KMS-11 (cell line): ENCODE data around the gene ABHD17C.

ENCODE experiments used
- H2AFZ ChIP-seq: fragments of 200-600 bp; sonication (generic); 2 replicates; pipeline ENCODE4 v1.6.1; 2016; ENCODE audit warnings: antibody characterized with exemption, mixed run types, low read depth
- H3K27ac ChIP-seq: fragments of 200-600 bp; sonication (generic); 2 replicates; pipeline ENCODE4 v1.6.1; 2016; ENCODE audit warnings: mild to moderate bottlenecking, mixed run types
- H3K27me3 ChIP-seq: fragments of 200-600 bp; sonication (generic); 2 replicates; pipeline ENCODE4 v1.6.1; 2017; ENCODE audit warnings: mild to moderate bottlenecking, low read depth, mixed run types, moderate library complexity; ENCODE audit not compliant: insufficient read depth
- H3K36me3 ChIP-seq: fragments of 200-600 bp; sonication (generic); 2 replicates; pipeline ENCODE4 v1.6.1; 2017; ENCODE audit warnings: mild to moderate bottlenecking, mixed run types; ENCODE audit not compliant: insufficient read depth
- H3K4me1 ChIP-seq: fragments of 200-600 bp; sonication (generic); 2 replicates; pipeline ENCODE4 v1.6.1; 2016; ENCODE audit warnings: mild to moderate bottlenecking, low read depth, mixed run types; ENCODE audit not compliant: poor library complexity, severe bottlenecking
- H3K4me2 ChIP-seq: fragments of 200-600 bp; sonication (generic); 2 replicates; pipeline ENCODE4 v1.7.0; 2016; ENCODE audit warnings: mild to moderate bottlenecking, mixed run types
- H3K4me3 ChIP-seq: fragments of 200-600 bp; sonication (generic); IDR thresholded peaks from 2 replicates; pipeline ENCODE4 v1.6.1; 2017; ENCODE audit warnings: low read depth, low read length, mixed read lengths; ENCODE audit not compliant: insufficient read depth
- H3K79me2 ChIP-seq: fragments of 200-600 bp; sonication (generic); 2 replicates; pipeline ENCODE4 v1.6.1; 2016; ENCODE audit warnings: low read depth, mixed run types; ENCODE audit not compliant: insufficient read depth
- H3K9ac ChIP-seq: fragments of 200-600 bp; sonication (generic); 2 replicates; pipeline ENCODE4 v1.6.1; 2016; ENCODE audit warnings: mild to moderate bottlenecking, mixed run types
- H4K20me1 ChIP-seq: fragments of 200-600 bp; sonication (generic); 2 replicates; pipeline ENCODE4 v1.6.1; 2016; ENCODE audit warnings: mild to moderate bottlenecking, mixed run types; ENCODE audit not compliant: insufficient read depth
- TF ChIP-seq, protein P1 (sequence below): fragments of 200-600 bp; sonication (generic); conservative IDR thresholded peaks from 2 replicates; pipeline ENCODE4 v1.6.1; 2017; ENCODE audit warnings: low read depth, mild to moderate bottlenecking, antibody characterized with exemption, low read length, moderate library complexity, mixed read lengths

The ABHD17C gene

DNA sequence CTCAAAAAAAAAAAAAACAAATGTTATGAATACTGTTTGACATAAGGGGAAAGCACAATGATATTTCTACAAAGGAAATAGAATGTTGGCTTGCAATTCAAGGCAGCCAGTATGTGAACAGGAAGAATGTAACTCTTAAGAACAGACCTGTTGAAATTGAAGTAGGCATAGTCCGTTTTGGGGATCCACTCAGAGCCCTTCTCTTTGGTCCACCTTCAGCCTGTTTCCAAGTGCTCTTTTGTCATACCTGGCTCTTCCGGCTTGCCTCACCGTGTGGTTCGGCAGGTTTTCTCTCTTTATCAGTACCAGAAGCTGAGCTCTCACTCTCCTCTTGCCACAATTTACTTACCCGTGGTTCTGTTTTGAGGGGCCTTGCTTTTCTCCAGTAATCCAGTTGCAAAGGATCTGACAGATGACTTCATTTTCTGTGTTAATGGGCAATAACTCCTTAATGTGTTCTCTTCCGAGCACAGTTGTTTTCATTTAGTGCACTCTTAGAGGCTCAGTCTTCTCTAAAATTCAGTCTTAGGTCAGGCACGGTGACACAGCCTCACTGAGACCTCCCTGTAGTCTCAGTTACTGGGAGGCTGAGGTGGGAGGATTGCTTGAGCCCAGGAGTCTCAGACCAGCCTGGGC, 6.7 kb downstream of the ABHD17C start:
- Histone ChIP-seq H3K27me3 (no peaks in the 10 kb centered on the region), H3K9ac (no peak overlapping the region), H4K20me1 (0 out of 2 replicates have a peak, but pooled peaks cover under 1% of the 10 kb centered on the region), H2AFZ (no peak overlapping the region), H3K79me2 (peaks cover 60% of the 10 kb centered on the region), H3K4me2 (no peak overlapping the region), H3K27ac (no peak overlapping the region), H3K4me1 (peaks cover 23% of the 10 kb centered on the region), H3K36me3 (no peaks in the 10 kb centered on the region), H3K4me3 (no peak overlapping the region)
- TF ChIP-seq, protein P1, sequence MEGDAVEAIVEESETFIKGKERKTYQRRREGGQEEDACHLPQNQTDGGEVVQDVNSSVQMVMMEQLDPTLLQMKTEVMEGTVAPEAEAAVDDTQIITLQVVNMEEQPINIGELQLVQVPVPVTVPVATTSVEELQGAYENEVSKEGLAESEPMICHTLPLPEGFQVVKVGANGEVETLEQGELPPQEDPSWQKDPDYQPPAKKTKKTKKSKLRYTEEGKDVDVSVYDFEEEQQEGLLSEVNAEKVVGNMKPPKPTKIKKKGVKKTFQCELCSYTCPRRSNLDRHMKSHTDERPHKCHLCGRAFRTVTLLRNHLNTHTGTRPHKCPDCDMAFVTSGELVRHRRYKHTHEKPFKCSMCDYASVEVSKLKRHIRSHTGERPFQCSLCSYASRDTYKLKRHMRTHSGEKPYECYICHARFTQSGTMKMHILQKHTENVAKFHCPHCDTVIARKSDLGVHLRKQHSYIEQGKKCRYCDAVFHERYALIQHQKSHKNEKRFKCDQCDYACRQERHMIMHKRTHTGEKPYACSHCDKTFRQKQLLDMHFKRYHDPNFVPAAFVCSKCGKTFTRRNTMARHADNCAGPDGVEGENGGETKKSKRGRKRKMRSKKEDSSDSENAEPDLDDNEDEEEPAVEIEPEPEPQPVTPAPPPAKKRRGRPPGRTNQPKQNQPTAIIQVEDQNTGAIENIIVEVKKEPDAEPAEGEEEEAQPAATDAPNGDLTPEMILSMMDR: no peak

DNA sequence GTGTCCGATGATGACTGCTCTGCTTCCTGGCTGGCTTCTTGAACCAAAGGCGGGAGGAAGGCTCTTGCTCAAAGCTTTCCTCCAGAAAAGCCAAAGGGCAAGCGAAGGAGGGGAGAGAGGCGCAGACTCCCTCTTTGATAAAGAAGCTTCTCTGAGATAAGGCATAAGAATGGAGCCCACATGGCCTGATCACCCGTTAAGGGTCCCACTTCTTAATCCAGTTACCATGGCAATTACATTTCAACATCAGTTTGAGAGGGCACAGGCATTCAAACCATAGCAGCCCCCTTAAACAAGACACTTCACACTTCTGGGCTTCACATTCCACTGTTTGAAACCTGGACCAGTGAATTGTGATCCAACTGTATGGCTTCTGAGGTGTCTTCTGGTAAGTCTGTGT, 8.0 kb downstream of the ABHD17C start:
- peaks cover 4% of the 10 kb centered on the region; the same call in 1 of the 2 replicates for H4K20me1 ChIP-seq
- H3K27me3 ChIP-seq: no peaks in the 10 kb centered on the region
- H3K79me2 ChIP-seq: peaks cover 54% of the 10 kb centered on the region
- no peak overlapping the region for H2AFZ ChIP-seq
- no peak overlapping the region for H3K4me3 ChIP-seq
- no peak overlapping the region for H3K9ac ChIP-seq
- H3K27ac ChIP-seq: no peak overlapping the region
- peaks cover 12% of the 10 kb centered on the region for H3K4me1 ChIP-seq
- no peaks in the 10 kb centered on the region for H3K36me3 ChIP-seq
- no peak overlapping the region for H3K4me2 ChIP-seq
- TF ChIP-seq, protein P1: no peak

DNA sequence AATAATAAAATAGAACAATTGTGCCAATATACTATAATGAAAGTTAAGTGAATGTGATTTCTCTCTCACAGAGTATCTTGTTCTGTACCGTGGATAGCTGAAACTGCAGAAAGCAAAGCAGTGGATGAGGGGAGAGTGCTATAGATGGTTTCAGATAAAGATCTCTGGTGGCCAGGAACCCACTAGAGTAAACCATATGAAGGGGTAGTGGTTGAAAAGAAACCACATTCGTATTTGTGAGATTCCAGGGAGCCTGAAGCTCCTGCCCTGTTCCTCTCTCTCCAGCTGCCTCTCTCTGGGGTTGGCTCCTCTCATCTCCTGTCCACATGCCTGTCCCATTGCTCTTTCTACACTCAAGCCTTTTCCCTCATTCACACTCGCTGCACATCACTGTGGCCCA, 8.9 kb downstream of the ABHD17C start:
- H3K4me1 ChIP-seq: peaks cover 5% of the 10 kb centered on the region
- no peak overlapping the region for H3K4me2 ChIP-seq
- H2AFZ ChIP-seq: no peak overlapping the region
- H4K20me1 ChIP-seq: peaks cover 4% of the 10 kb centered on the region; the same call in 1 of the 2 replicates
- no peaks in the 10 kb centered on the region for H3K27me3 ChIP-seq
- H3K9ac ChIP-seq: no peak overlapping the region
- H3K4me3 ChIP-seq: no peak overlapping the region
- TF ChIP-seq, protein P1: no peak
- no peaks in the 10 kb centered on the region for H3K36me3 ChIP-seq
- H3K27ac ChIP-seq: no peak overlapping the region
- peaks cover 46% of the 10 kb centered on the region for H3K79me2 ChIP-seq

DNA sequence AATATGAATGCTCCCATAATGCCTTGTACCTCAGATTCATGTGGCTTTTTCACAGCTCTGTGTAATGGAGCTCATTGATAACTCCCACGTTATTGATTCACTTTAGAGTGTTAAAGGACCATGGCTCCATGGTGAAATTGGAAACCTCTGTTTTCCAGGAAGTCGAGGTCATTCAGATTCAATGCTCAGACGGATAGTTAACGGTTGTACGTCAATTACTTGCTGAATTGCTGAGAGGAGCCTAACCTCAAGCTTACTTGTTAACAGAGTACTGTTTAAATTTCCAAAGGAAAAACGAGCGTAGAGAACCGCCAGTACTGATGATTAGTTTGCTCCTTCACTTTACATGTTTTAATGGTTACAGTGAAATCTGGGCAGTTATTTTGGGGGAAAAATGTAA, 11.1 kb downstream of the ABHD17C start:
- H3K4me2 ChIP-seq: no peak overlapping the region
- H2AFZ ChIP-seq: no peak overlapping the region
- H3K27ac ChIP-seq: no peak overlapping the region
- no peak overlapping the region for H3K4me3 ChIP-seq
- H4K20me1 ChIP-seq: peaks cover 4% of the 10 kb centered on the region; the same call in 1 of the 2 replicates
- H3K36me3 ChIP-seq: no peaks in the 10 kb centered on the region
- TF ChIP-seq, protein P1: no peak
- H3K79me2 ChIP-seq: peaks cover 25% of the 10 kb centered on the region; the same call in 1 of the 2 replicates
- H3K27me3 ChIP-seq: no peaks in the 10 kb centered on the region
- peaks cover 22% of the 10 kb centered on the region for H3K4me1 ChIP-seq
- H3K9ac ChIP-seq: no peak overlapping the region
